ENCODE results near the gene RAPGEF4. TPM values are rescaled to one million over a fixed set of nuclear protein-coding genes. Genes with fewer than 3 reads are reported as not detected.

RAPGEF4 gene
- total RNA-seq, 1 experiment from 2014 or later: 1.4 TPM

GRCh38 chr2:172726172-172726735 is 9.4 kb upstream of the RAPGEF4 start:
- peak overlapping the region in 2 of 3 experiments; percentile 12 to 34; a peak in 1 of 7 replicates for H3K27ac Mint-ChIP-seq
- no peak overlapping the region for H3K56ac ChIP-seq (ENCODE audit: insufficient read length, low read depth, low read length)
- no peak for DNase-seq

More at GRCh38 chr2:172726172-172726735, 9.4 kb upstream of the RAPGEF4 start:
- Histone ChIP-seq H3K9ac (ENCODE audit: extremely low read depth, insufficient read length, low read length) (no peak overlapping the region), H2BK20ac (ENCODE audit: low read depth, low read length, poor library complexity, severe bottlenecking) (no peak overlapping the region), H3K4ac (ENCODE audit: low read depth, low read length) (no peak overlapping the region), H2AFZ (ENCODE audit: low read length) (no peak overlapping the region), H3K14ac (ENCODE audit: insufficient read depth, low read length) (0 out of 2 replicates have a peak overlapping the region, but pooled peaks have one; percentile 11), H3K79me1 (ENCODE audit: insufficient read depth, low read depth, low read length, poor library complexity, severe bottlenecking) (no peaks in the 10 kb centered on the region), H3K4me2 (ENCODE audit: insufficient read depth, insufficient read length, low read length) (no peak overlapping the region), H2BK15ac (ENCODE audit: low read depth, low read length) (no peak overlapping the region), H3K18ac (ENCODE audit: insufficient read length, low read depth, low read length) (no peak overlapping the region), H3K27ac (ENCODE audit: insufficient read length, low read depth, low read length) (no peak overlapping the region), H2AK5ac (ENCODE audit: insufficient read length, low read length) (no peak overlapping the region), H2BK120ac (ENCODE audit: low read depth, low read length, poor library complexity, severe bottlenecking) (no peak overlapping the region), H4K91ac (ENCODE audit: insufficient read length, low read depth, low read length) (no peak overlapping the region), H3K9me3 (ENCODE audit: control insufficient read depth, low read depth, low read length) (no peaks in the 10 kb centered on the region), H3K23me2 (ENCODE audit: insufficient read length, low read depth, low read length, poor library complexity, severe bottlenecking) (no peaks in the 10 kb centered on the region), H4K5ac (ENCODE audit: insufficient read length, low read depth, low read length) (no peak overlapping the region), H4K20me1 (ENCODE audit: control insufficient read depth, insufficient read depth, insufficient read length) (no peaks in the 10 kb centered on the region), H3K4me1 (ENCODE audit: insufficient read depth, low read length) (no peaks in the 10 kb centered on the region; the same call in 1 of the 2 replicates), H3K79me2 (ENCODE audit: insufficient read depth, low read length) (no peaks in the 10 kb centered on the region), H4K8ac (replicated peaks; ENCODE audit: insufficient read length, low read depth, low read length) (no peak overlapping the region), H3K23ac (ENCODE audit: insufficient read length, low read depth, low read length) (no peak overlapping the region), H2BK12ac (ENCODE audit: insufficient read length, low read depth, low read length) (no peak overlapping the region), H3T11ph (ENCODE audit: low read length) (no peak overlapping the region), H3K27me3 (ENCODE audit: insufficient read depth, low read length) (no peaks in the 10 kb centered on the region), H2BK5ac (ENCODE audit: insufficient read length, low read length) (no peak overlapping the region)
- no peak overlapping the region for H3K4me3 Mint-ChIP-seq
- TF ChIP-seq CTCF (conservative IDR thresholded peaks at IDR 0.05): no peak
- peaks cover 16 to 24% of the 10 kb centered on the region in 2 experiments for H3K4me1 Mint-ChIP-seq
- peaks cover 4% of the 10 kb centered on the region; the same call in 1 of the 2 replicates for H3K27me3 Mint-ChIP-seq (ENCODE audit: low read depth)
- H3K9me3 Mint-ChIP-seq: no peaks in the 10 kb centered on the region
- H3K36me3 Mint-ChIP-seq (ENCODE audit: insufficient read depth in 1 of 3, low read depth in 3 of 3): no peaks in the 10 kb centered on the region
- WGBS (ENCODE audit: extremely low coverage, insufficient read length, low lambda C conversion rate): no CpG with 5 or more reads among the region's 8 CpGs
